MCF 10A (cell line): Measurements from ENCODE around the gene IQCK. TPM values are rescaled to one million over a fixed set of nuclear protein-coding genes. Genes with fewer than 3 reads are reported as not detected.

Source experiments
- Bru-seq: library from RNA; stranded (reverse); fragments of 400-500 nt; gene quantifications from one replicate; lab custom pipeline; 2021; lab: Mats Ljungman, UMichigan
- BruChase-seq, 2 experiments: library from RNA; stranded (reverse); fragments of 400-500 nt; gene quantifications; one replicate each; lab custom pipeline; 2021; lab: Mats Ljungman, UMichigan
- BruUV-seq: library from RNA; stranded (reverse); fragments of 400-500 nt; replicated peaks from 2 replicates; lab custom pipeline; 2021; lab: Mats Ljungman, UMichigan
- CTCF ChIA-PET: fragments of 300-600 bp; sonication (Branson Sonifier 250); formaldehyde crosslinking; extraction: SDS; loops from one replicate; lab custom pipeline; 2021; ENCODE audit warnings: antibody characterized with exemption, inconsistent platforms; lab: Yijun Ruan, JAX
- POLR2A ChIA-PET: fragments of 300-600, 350-650 bp; sonication (Branson Sonifier 250); formaldehyde crosslinking; extraction: SDS; loops from one replicate; lab custom pipeline; 2020; ENCODE audit warnings: antibody characterized with exemption, inconsistent platforms; lab: Yijun Ruan, JAX
- DNase-seq: peaks from one replicate; pipeline ENCODE4 v3.0.0-alpha.2; 2018; ENCODE audit not compliant: unreplicated experiment
- H3K27ac Mint-ChIP-seq: one replicate; pipeline ENCODE4 v1.8.0; 2022; ENCODE audit warnings: mild to moderate bottlenecking, low read depth, mixed read lengths; ENCODE audit not compliant: unreplicated experiment
- H3K27me3 Mint-ChIP-seq: one replicate; pipeline ENCODE4 v1.8.0; 2022; ENCODE audit warnings: mixed read lengths; ENCODE audit not compliant: insufficient read depth, unreplicated experiment
- H3K36me3 Mint-ChIP-seq: one replicate; pipeline ENCODE4 v1.8.0; 2022; ENCODE audit warnings: mild to moderate bottlenecking, moderate library complexity, mixed read lengths; ENCODE audit not compliant: insufficient read depth, unreplicated experiment
- H3K4me1 Mint-ChIP-seq: one replicate; pipeline ENCODE4 v1.8.0; 2022; ENCODE audit warnings: mixed read lengths; ENCODE audit not compliant: insufficient read depth, unreplicated experiment
- H3K4me3 Mint-ChIP-seq: one replicate; pipeline ENCODE4 v1.8.0; 2022; ENCODE audit warnings: mild to moderate bottlenecking, moderate library complexity, mixed read lengths; ENCODE audit not compliant: unreplicated experiment
- H3K9me3 Mint-ChIP-seq: one replicate; pipeline ENCODE4 v1.8.0; 2022; ENCODE audit warnings: mixed read lengths; ENCODE audit not compliant: unreplicated experiment
- intact Hi-C: fragments of 100-400 bp; cut with micrococcal nuclease; formaldehyde crosslinking; loops from 2 replicates; pipeline ENCODE4 v1.14.1; 2022
- long read RNA-seq: library from polyadenylated mRNA; stranded (forward); transcript quantifications from one replicate; pipeline ENCODE4 v2.0.0, GENCODE V29; 2022
- total RNA-seq: library from RNA; stranded (reverse); gene quantifications from 2 replicates; pipeline ENCODE4 v1.2.3, GENCODE V29; 2022
- TF ChIP-seq, protein P1 (sequence below): fragments of 200-600 bp; IDR thresholded peaks from one replicate; pipeline ENCODE4 v1.8.0; 2022; ENCODE audit warnings: antibody characterized with exemption, mild to moderate bottlenecking; ENCODE audit not compliant: unreplicated experiment

Gene IQCK
- total RNA-seq, result 5.9 and 8.4 TPM in 2 replicates
- percentile 50 among the genes with signal in this experiment for Bru-seq, nascent RNA
- BruChase-seq, experiment 1, labeled RNA remaining after a 6-hour chase, result percentile 42 among the genes with signal in this experiment
- percentile 47 among the genes with signal in this experiment for BruChase-seq, experiment 2, labeled RNA remaining after a 2-hour chase
- long read RNA-seq, partial matches to known transcripts, result 8 of 13 reads
- long read RNA-seq, other reads (novel, unspliced or antisense), result 4 of 13 reads

DNA sequence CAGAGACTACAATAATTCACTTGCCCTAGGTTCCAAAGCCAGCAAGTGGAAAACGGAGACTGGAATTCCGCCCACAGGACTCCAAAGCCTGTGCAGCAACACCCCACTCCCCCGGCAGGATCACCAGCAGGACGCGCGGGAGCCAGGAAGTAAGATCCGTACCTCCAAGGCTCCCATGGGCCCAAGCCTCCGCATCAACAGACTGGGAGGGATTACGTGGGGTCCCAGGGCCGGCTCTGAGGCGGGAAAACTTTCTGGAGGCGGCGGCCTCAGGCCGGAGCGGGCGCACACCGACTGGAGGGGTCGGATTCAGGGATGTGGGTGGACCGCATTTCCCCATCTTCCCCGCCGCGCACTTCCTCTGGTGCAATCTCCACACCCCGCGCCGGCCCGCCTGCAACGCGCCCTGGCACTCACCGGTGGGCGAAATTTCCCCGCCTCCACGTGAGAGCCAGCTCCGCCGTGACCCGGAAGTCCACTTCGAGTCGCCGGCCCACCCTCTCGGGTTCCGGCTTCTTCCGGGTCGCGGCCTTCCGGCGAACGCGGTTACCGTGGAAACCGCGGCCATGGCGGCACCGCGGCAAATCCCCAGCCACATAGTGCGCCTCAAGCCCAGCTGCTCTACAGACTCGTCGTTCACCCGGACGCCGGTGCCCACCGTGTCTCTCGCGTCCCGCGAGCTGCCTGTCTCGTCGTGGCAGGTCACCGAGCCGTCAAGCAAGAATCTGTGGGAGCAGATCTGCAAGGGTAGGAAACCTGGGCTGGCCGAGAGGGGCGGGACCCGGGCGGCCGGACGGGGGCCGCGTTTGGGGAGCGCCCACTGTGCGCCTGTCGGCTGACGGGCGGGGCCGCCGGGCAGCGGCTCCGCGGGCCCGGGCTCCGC is at the start of gene IQCK, which contains the start of gene KNOP1:
Gene IQCK, plus strand, starts transcription at position 531 of the 883 bp plus-strand sequence. Its CDS starts 36 bp downstream, at position 567.
Gene KNOP1, minus strand, starts transcription at position 487 of the 883 bp plus-strand sequence. CDS start 3,192 bp downstream, outside the sequence.
- peaks cover 16% of the 10 kb centered on the region for H3K36me3 Mint-ChIP-seq
- H3K27me3 Mint-ChIP-seq, result no peaks in the 10 kb centered on the region
- intact Hi-C loops, result loop anchor here (5.0 to 10.0 kb wide), 3 partner anchors 116 to 169 kb away; no protein-coding TSS in a partner anchor
- peak within 1 kb of the TSS; percentile 65 for H3K27ac Mint-ChIP-seq
- TSS peak; percentile 37 for BruUV-seq
- peak; percentile 80 for DNase-seq
- TF ChIP-seq, protein P1, sequence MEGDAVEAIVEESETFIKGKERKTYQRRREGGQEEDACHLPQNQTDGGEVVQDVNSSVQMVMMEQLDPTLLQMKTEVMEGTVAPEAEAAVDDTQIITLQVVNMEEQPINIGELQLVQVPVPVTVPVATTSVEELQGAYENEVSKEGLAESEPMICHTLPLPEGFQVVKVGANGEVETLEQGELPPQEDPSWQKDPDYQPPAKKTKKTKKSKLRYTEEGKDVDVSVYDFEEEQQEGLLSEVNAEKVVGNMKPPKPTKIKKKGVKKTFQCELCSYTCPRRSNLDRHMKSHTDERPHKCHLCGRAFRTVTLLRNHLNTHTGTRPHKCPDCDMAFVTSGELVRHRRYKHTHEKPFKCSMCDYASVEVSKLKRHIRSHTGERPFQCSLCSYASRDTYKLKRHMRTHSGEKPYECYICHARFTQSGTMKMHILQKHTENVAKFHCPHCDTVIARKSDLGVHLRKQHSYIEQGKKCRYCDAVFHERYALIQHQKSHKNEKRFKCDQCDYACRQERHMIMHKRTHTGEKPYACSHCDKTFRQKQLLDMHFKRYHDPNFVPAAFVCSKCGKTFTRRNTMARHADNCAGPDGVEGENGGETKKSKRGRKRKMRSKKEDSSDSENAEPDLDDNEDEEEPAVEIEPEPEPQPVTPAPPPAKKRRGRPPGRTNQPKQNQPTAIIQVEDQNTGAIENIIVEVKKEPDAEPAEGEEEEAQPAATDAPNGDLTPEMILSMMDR, result no peak
- CTCF ChIA-PET, result interaction anchor here (0.7 to 2.0 kb wide), 9 partner anchors 10 to 667 kb away, joined by 3 to 7 read pairs (median 4); partner anchors contain the start of gene VPS35L
- peak within 1 kb of the TSS; percentile 87 for H3K4me3 Mint-ChIP-seq
- H3K9me3 Mint-ChIP-seq, result no peaks in the 10 kb centered on the region
- POLR2A ChIA-PET, result interaction anchor here (0.6 to 2.1 kb wide), 12 partner anchors 11 to 194 kb away, joined by 3 to 11 read pairs (median 3); partner anchors contain the start of genes CCP110 and VPS35L
- H3K4me1 Mint-ChIP-seq, result peaks cover 27% of the 10 kb centered on the region

DNA sequence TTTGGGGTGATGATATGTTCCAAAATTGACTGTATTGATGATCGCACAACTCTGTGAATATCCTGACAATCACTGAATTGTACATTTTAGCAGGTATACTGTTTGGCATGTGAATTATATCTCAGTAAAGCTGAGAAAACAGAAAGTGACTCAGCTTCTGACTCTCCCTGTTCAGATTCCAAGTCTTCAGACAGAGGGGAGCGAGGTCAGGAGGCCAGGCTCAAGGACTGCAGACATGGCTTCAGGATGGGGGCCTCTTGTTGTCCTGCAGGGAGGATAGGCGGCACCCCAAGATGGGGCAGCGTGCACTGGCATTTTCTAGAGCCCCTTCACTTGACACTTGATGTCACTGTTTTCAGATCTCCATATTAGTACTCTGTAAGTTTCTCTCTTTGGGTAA is 45.7 kb upstream of the IQCK start:
- no peaks in the 10 kb centered on the region for H3K27me3 Mint-ChIP-seq
- TF ChIP-seq, protein P1, result no peak
- POLR2A ChIA-PET, result no interaction called here
- H3K27ac Mint-ChIP-seq, result no peak overlapping the region
- peaks cover 61% of the 10 kb centered on the region for H3K36me3 Mint-ChIP-seq
- BruUV-seq, result no TSS peak
- no peaks in the 10 kb centered on the region for H3K9me3 Mint-ChIP-seq
- H3K4me1 Mint-ChIP-seq, result no peaks in the 10 kb centered on the region
- no peak for DNase-seq
- CTCF ChIA-PET, result interaction anchor here (0.7 to 1.5 kb wide), 4 partner anchors 9 to 214 kb away, joined by 3 to 4 read pairs (median 3); no protein-coding TSS in a partner anchor
- H3K4me3 Mint-ChIP-seq, result no peak overlapping the region
- intact Hi-C loops, result no loop called here

DNA sequence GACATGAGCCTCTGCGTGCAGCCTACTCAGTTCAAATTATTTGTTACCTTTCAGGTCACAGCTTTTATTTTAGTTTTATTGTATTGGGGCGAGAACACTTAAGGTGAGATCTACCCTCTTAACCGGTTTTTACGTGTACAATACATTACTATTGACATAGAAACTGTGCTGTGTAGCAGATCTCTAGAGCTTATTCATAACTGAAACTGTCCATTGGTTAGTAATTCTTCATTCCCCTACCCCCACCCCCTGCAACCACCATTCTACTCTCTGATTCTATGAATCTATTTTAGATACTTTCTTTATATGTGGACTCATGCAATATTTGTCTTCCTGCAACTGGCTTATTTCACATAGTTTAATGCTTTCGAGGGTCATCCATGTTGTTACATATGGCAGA is 43.6 kb upstream of the IQCK start:
- BruUV-seq, result no TSS peak
- TF ChIP-seq, protein P1, result no peak
- Mint-ChIP-seq H3K4me1 (no peaks in the 10 kb centered on the region), H3K9me3 (no peaks in the 10 kb centered on the region), H3K36me3 (peaks cover 57% of the 10 kb centered on the region), H3K27ac (no peak overlapping the region), H3K4me3 (no peak overlapping the region), H3K27me3 (no peaks in the 10 kb centered on the region)
- intact Hi-C loops, result no loop called here
- POLR2A ChIA-PET, result no interaction called here
- CTCF ChIA-PET, result interaction anchor here (0.5 to 1.2 kb wide), 4 partner anchors 78 to 702 kb away, joined by 3 to 4 read pairs (median 4); no protein-coding TSS in a partner anchor
- no peak for DNase-seq
